Neutrophil (primary cell): ENCODE results near the gene STIMATE.

Source experiments
- H3K27ac ChIP-seq: fragments of 200-600 bp; sonication (generic); 2 replicates; pipeline ENCODE4 v1.5.1; 2016; ENCODE audit warnings: mild to moderate bottlenecking, moderate library complexity
- H3K27me3 ChIP-seq: fragments of 200-600 bp; sonication (generic); 2 replicates; pipeline ENCODE4 v1.6.0; 2016; ENCODE audit warnings: mild to moderate bottlenecking
- H3K36me3 ChIP-seq: fragments of 200-600 bp; sonication (generic); 2 replicates; pipeline ENCODE4 v1.5.1; 2017
- H3K4me1 ChIP-seq, 2 experiments: fragments of 200-600 bp in 1 of 2; sonication (generic) in 1 of 2; 1 replicate in 1 of 2; 2 replicates in 1 of 2; pipeline versions ENCODE4 v1.5.1 to v1.6.1; 2013 to 2016; ENCODE audit warnings: low read depth in 1 of 2, low read length in 1 of 2, mild to moderate bottlenecking in 1 of 2, moderate library complexity in 1 of 2; ENCODE audit not compliant: control insufficient read depth in 1 of 2, insufficient read depth in 1 of 2
- H3K4me3 ChIP-seq, 2 experiments: fragments of 200-600 bp in 1 of 2; sonication (generic) in 1 of 2; 1 replicate in 1 of 2; 2 replicates in 1 of 2; pipeline ENCODE4 v1.5.1; 2013 to 2016; ENCODE audit warnings: low read depth in 1 of 2, low read length in 1 of 2, mild to moderate bottlenecking in 1 of 2, moderate library complexity in 1 of 2
- H3K9me3 ChIP-seq: fragments of 200-600 bp; sonication (generic); 2 replicates; pipeline ENCODE4 v1.5.1; 2016
- CTCF ChIP-seq: fragments of 200-600 bp; sonication (generic); IDR thresholded peaks from 2 replicates; pipeline ENCODE4 v1.5.1; 2016; ENCODE audit warnings: antibody characterized with exemption

STIMATE gene

DNA sequence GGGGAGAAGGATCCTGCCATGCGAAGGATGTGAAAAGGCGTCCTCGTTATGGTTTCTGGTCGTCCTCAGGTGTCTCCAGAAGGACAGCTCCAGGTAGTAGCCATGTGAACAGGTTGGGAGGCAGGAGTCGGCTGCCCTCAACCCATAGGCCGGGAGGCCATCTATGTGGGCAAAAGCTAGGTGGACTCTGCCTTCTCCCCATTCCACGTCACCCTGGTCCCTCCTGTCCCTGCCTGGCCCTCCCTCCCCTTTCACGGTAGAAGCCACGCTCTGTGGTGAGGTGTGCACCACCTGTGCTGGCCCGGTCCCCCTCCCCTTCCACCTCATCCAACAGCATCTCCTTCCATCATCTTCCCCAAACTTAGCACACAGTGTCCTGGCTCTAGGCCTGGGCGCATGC is 86.4 kb downstream of the STIMATE start:
- TF ChIP-seq CTCF, result no peak
- H3K9me3 ChIP-seq, result no peaks in the 10 kb centered on the region
- no peak overlapping the region for H3K27ac ChIP-seq
- H3K36me3 ChIP-seq, result peaks cover 14% of the 10 kb centered on the region
- H3K4me1 ChIP-seq, result no peaks in the 10 kb centered on the region
- no peaks in the 10 kb centered on the region for H3K27me3 ChIP-seq
- no peak overlapping the region for H3K4me3 ChIP-seq

DNA sequence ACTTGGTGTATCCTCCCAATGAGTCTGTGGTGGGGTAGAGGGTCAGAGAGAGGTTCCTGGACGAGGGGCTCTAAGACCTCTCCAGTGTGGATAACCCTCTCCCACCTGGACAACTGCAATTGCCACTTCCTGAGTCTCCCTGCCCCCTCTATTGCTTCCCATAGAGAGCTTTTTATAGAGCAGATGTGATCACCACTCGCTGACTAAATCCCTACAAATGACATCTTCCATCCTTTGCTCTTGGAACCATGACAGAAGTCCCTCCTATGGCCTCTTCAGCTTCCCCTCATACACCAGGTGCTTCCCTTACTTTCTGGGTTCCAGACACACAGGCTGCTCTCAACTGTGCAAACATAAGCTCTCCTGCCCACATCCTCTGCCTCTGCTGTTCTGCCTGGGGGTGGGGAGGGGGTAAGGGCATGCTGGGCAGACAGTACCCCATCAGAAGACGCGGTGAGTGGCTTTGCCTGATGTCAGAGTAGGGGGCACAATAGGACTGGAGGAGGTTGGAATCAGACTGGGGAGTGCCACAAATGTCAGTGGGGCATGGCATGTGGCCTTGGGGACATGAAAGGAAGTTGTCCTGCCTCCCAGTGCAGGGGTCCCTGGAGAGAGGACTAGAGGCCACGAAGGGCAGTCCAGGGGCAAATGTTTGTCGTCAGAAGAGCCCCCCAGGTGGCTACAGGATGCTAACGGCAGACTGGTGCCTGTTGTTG is 87.5 kb downstream of the STIMATE start:
- Histone ChIP-seq H3K4me1 (no peaks in the 10 kb centered on the region), H3K27me3 (no peaks in the 10 kb centered on the region), H3K36me3 (peaks cover 14% of the 10 kb centered on the region), H3K9me3 (no peaks in the 10 kb centered on the region), H3K4me3 (no peak overlapping the region), H3K27ac (no peak overlapping the region)
- TF ChIP-seq CTCF, result no peak

GRCh38 chr3:52809149-52809548 is 88.2 kb downstream of the STIMATE start:
- Histone ChIP-seq H3K4me3 (no peak overlapping the region), H3K27me3 (no peaks in the 10 kb centered on the region)
- TF ChIP-seq CTCF, result no peak

GRCh38 chr3:52805270-52806039 is 91.9 kb downstream of the STIMATE start:
- H3K4me1 ChIP-seq, result no peaks in the 10 kb centered on the region
- no peak overlapping the region for H3K4me3 ChIP-seq
- no peaks in the 10 kb centered on the region for H3K27me3 ChIP-seq
- H3K36me3 ChIP-seq, result no peaks in the 10 kb centered on the region
- no peak for TF ChIP-seq CTCF
- H3K9me3 ChIP-seq, result no peaks in the 10 kb centered on the region
- no peak overlapping the region for H3K27ac ChIP-seq

More at GRCh38 chr3:52809149-52809548, 88.2 kb downstream of the STIMATE start:
- H3K27ac ChIP-seq, result no peak overlapping the region
- no peaks in the 10 kb centered on the region for H3K9me3 ChIP-seq
- no peaks in the 10 kb centered on the region for H3K4me1 ChIP-seq
- peaks cover 13% of the 10 kb centered on the region for H3K36me3 ChIP-seq

DNA sequence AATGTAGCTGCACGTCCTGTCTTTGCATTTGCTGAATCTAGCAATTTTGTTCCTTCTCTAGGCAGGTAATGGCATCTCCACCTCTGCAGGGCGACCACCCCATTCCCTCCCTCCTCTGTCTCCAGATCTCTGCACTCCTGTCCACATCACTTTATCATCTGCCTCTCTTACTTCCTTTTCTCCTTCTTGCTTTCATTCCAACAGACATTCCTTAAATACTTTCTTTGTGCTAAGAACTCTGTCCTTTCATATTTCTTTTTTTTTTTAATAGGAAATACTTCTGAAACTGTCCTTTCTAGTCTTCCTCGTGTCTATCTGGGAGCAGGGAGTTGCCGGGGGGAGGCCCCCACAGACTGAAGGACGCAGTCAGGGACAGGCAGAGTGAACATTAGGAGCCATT is 95.5 kb downstream of the STIMATE start:
- Histone ChIP-seq H3K4me3 (no peak overlapping the region), H3K27me3 (no peaks in the 10 kb centered on the region), H3K36me3 (no peaks in the 10 kb centered on the region), H3K9me3 (no peaks in the 10 kb centered on the region), H3K4me1 (no peaks in the 10 kb centered on the region), H3K27ac (no peak overlapping the region)
- no peak for TF ChIP-seq CTCF
